Gastroesophageal sphincter (tissue), 4 donors: ENCODE data around the gene ADAMTS9. TPM values are rescaled to one million over a fixed set of nuclear protein-coding genes. Genes with fewer than 3 reads are reported as not detected.

Source experiments
- ATAC-seq: fragments of 150-250 bp; one replicate; pipeline ENCODE4 v1.9.1; 2016; ENCODE audit warnings: mild to moderate bottlenecking, moderate library complexity
- H3K27ac ChIP-seq, 4 donors: fragments of 200-600 bp; sonication (generic) in 3 of 4; 1 replicate in 3 of 4; 2 replicates in 1 of 4; pipeline ENCODE4 v1.5.1; 2016 to 2019
- H3K27me3 ChIP-seq: fragments of 200-600 bp; sonication (generic); one replicate; pipeline ENCODE4 v1.5.1; 2019
- H3K36me3 ChIP-seq, 2 donors: fragments of 200-600 bp; sonication (generic); one replicate each; pipeline ENCODE4 v1.5.1; 2019; ENCODE audit warnings: control low read depth in 1 of 2
- H3K4me1 ChIP-seq, 3 donors: fragments of 200-600 bp; sonication (generic); 1 replicate in 2 of 3; 2 replicates in 1 of 3; pipeline ENCODE4 v1.5.1; 2016 to 2019; ENCODE audit warnings: control low read depth in 2 of 3
- H3K4me3 ChIP-seq, 2 donors: fragments of 200-600 bp; sonication (generic); one replicate each; pipeline ENCODE4 v1.5.1; 2019; ENCODE audit warnings: mild to moderate bottlenecking in 1 of 2, moderate library complexity in 1 of 2
- H3K9me3 ChIP-seq, 3 donors: fragments of 200-600 bp; sonication (generic); one replicate each; pipeline ENCODE4 v1.5.1; 2017 to 2019; ENCODE audit warnings: control low read depth in 2 of 3
- CTCF ChIP-seq, 4 experiments: fragments of 200-600 bp in 2 of 4; fragments of 450-650 bp in 2 of 4; sonication (generic) in 1 of 4; IDR thresholded peaks; one replicate each; pipeline ENCODE4 v1.5.1; 2017 to 2019; ENCODE audit warnings: antibody characterized with exemption in 4 of 4, mild to moderate bottlenecking in 2 of 4, moderate library complexity in 2 of 4
- EP300 ChIP-seq: sonication (generic); formaldehyde crosslinking; IDR thresholded peaks from one replicate; pipeline ENCODE4 v1.6.1; 2017; ENCODE audit warnings: antibody characterized with exemption, mild to moderate bottlenecking
- POLR2A ChIP-seq, 2 donors: fragments of 450-650 bp; IDR thresholded peaks; one replicate each; pipeline ENCODE4 v1.6.1; 2017; ENCODE audit warnings: antibody characterized with exemption in 2 of 2, mild to moderate bottlenecking in 2 of 2, moderate library complexity in 1 of 2
- POLR2AphosphoS5 ChIP-seq: sonication (generic); formaldehyde crosslinking; IDR thresholded peaks from one replicate; pipeline ENCODE4 v1.6.1; 2017; ENCODE audit warnings: antibody characterized with exemption
- WGBS, 2 donors: methylation state at CpG; one replicate each; pipeline ENCODE4 v1.1.5; 2018; ENCODE audit warnings: low coverage in 1 of 2; 5-methylcytosine and 5-hydroxymethylcytosine counted together
- total RNA-seq, 4 donors: library from RNA; depleted of rRNA; stranded (reverse); fragments of >200 nt; gene quantifications; one replicate each; pipeline ENCODE4 v1.1.0, GENCODE V29; 2016

Gene ADAMTS9
- total RNA-seq, 4 donors from 2014 or later = 30.7 to 102 (median 48.3) TPM

GRCh38 chr3:64563751-64564150, 124.0 kb downstream of the ADAMTS9 start:
- peaks cover 3 to 47% (median 11%) of the 10 kb centered on the region in 3 donors for H3K4me1 ChIP-seq
- no peaks in the 10 kb centered on the region for H3K27me3 ChIP-seq
- WGBS, 2 donors = 27 to 51% methylated on average over 3 of the region's 3 CpGs
- TF ChIP-seq POLR2A (IDR thresholded peaks at IDR 0.05) = no peak
- no peak for TF ChIP-seq EP300
- TF ChIP-seq CTCF (IDR thresholded peaks at IDR 0.05) = no peak
- TF ChIP-seq POLR2AphosphoS5 = no peak
- H3K36me3 ChIP-seq = peaks cover 0 to 4% of the 10 kb centered on the region in 2 donors
- H3K4me3 ChIP-seq = peak overlapping the region; percentile 37 to 49
- ATAC-seq = no peak
- H3K9me3 ChIP-seq = no peaks in the 10 kb centered on the region
- H3K27ac ChIP-seq = peak overlapping the region in 2 of 4 donors; percentile 80 to 87

GRCh38 chr3:64561868-64562267, 125.9 kb downstream of the ADAMTS9 start:
- H3K27ac ChIP-seq = peak overlapping the region; percentile 71 to 89 (median 84)
- no peak for ATAC-seq
- TF ChIP-seq POLR2AphosphoS5 (no peak), EP300 (no peak), CTCF (IDR thresholded peaks at IDR 0.05) (no peak), POLR2A (IDR thresholded peaks at IDR 0.05) (no peak)
- WGBS, 2 donors = 26 to 46% methylated on average over 2 of the region's 2 CpGs
- peaks cover 3 to 42% (median 11%) of the 10 kb centered on the region in 3 donors for H3K4me1 ChIP-seq
- H3K27me3 ChIP-seq = no peaks in the 10 kb centered on the region
- H3K4me3 ChIP-seq = peak overlapping the region; percentile 37 to 49
- H3K9me3 ChIP-seq = no peaks in the 10 kb centered on the region
- peaks cover 0 to 17% of the 10 kb centered on the region in 2 donors for H3K36me3 ChIP-seq

GRCh38 chr3:64561325-64561843, 126.4 kb downstream of the ADAMTS9 start:
- Histone ChIP-seq H3K4me3 (peak overlapping the region; percentile 37 to 49), H3K36me3 (peaks cover 0 to 17% of the 10 kb centered on the region in 2 donors), H3K9me3 (no peaks in the 10 kb centered on the region), H3K4me1 (peaks cover 3 to 37% (median 11%) of the 10 kb centered on the region in 3 donors), H3K27me3 (no peaks in the 10 kb centered on the region), H3K27ac (peak overlapping the region; percentile 71 to 89 (median 84))
- TF ChIP-seq POLR2A (IDR thresholded peaks at IDR 0.05) = no peak
- no peak for TF ChIP-seq EP300
- TF ChIP-seq CTCF (IDR thresholded peaks at IDR 0.05) = no peak
- no peak for TF ChIP-seq POLR2AphosphoS5
- WGBS, 2 donors = 37 to 69% methylated on average over 7 to 14 of the region's 22 CpGs
- peak; percentile 74 for ATAC-seq

GRCh38 chr3:64560791-64561190, 127.0 kb downstream of the ADAMTS9 start:
- peaks cover 0 to 17% of the 10 kb centered on the region in 2 donors for H3K36me3 ChIP-seq
- peak overlapping the region; percentile 37 to 49 for H3K4me3 ChIP-seq
- 29 to 33% methylated on average over 2 of the region's 2 CpGs for WGBS, 2 donors
- peaks cover 3 to 31% (median 11%) of the 10 kb centered on the region in 3 donors for H3K4me1 ChIP-seq
- no peaks in the 10 kb centered on the region for H3K9me3 ChIP-seq
- H3K27ac ChIP-seq = peak overlapping the region; percentile 71 to 89 (median 84)
- no peak for ATAC-seq
- no peaks in the 10 kb centered on the region for H3K27me3 ChIP-seq
- no peak for TF ChIP-seq EP300
- no peak for TF ChIP-seq POLR2AphosphoS5
- no peak for TF ChIP-seq CTCF (IDR thresholded peaks at IDR 0.05)
- TF ChIP-seq POLR2A (IDR thresholded peaks at IDR 0.05) = no peak

GRCh38 chr3:64559588-64559987, 128.2 kb downstream of the ADAMTS9 start:
- peaks cover 0 to 17% of the 10 kb centered on the region in 2 donors for H3K36me3 ChIP-seq

More at GRCh38 chr3:64559588-64559987, 128.2 kb downstream of the ADAMTS9 start:
- ATAC-seq = no peak
- Histone ChIP-seq H3K9me3 (no peaks in the 10 kb centered on the region), H3K4me3 (no peak overlapping the region), H3K27me3 (no peaks in the 10 kb centered on the region), H3K27ac (peak overlapping the region; percentile 71 to 89 (median 84)), H3K4me1 (peaks cover 3 to 34% (median 11%) of the 10 kb centered on the region in 3 donors)
- WGBS, 2 donors = 38 to 52% methylated on average over 7 of the region's 7 CpGs
- TF ChIP-seq EP300 (no peak), POLR2AphosphoS5 (peak; percentile 50), CTCF (IDR thresholded peaks at IDR 0.05) (no peak), POLR2A (IDR thresholded peaks at IDR 0.05) (no peak)
